HG03469 (cell line): ENCODE data around the gene LCP1.
"Not testable (repeated sequence)": the region's sequence is repeated elsewhere in the genome, so short reads cannot be mapped to it uniquely, and the experiment has no call there.

Experiments used
- ATAC-seq: cut with Tn5 transposase; IDR thresholded peaks from one replicate; pipeline ENCODE4 v1.9.1; 2021; ENCODE audit warnings: mild to moderate bottlenecking, moderate library complexity, moderate number of reproducible peaks; ENCODE audit not compliant: unreplicated experiment

Gene LCP1

DNA sequence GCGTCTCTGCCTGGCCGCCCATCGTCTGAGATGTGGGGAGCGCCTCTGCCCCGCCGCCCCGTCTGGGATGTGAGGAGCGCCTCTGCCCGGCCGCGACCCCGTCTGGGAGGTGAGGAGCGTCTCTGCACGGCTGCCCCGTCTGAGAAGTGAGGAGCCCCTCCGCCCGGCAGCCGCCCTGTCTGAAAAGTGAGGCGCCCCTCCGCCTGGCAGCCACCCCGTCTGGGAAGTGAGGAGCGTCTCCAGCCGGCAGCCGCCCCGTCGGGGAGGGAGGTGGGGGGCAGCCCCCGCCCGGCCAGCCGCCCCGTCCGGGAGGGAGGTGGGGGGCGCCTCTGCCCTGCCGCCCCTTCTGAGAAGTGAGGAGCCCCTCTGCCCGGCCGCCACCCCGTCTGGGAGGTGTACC lies 19.2 kb downstream of the LCP1 start:
- not testable (repeated sequence) for ATAC-seq

GRCh38 chr13:46160471-46161066 lies 21.4 kb downstream of the LCP1 start:
- ATAC-seq, result no peak

- no peak for ATAC-seq
These were observed 21.9 kb downstream of the LCP1 start for GRCh38 chr13:46160065-46160464.

DNA sequence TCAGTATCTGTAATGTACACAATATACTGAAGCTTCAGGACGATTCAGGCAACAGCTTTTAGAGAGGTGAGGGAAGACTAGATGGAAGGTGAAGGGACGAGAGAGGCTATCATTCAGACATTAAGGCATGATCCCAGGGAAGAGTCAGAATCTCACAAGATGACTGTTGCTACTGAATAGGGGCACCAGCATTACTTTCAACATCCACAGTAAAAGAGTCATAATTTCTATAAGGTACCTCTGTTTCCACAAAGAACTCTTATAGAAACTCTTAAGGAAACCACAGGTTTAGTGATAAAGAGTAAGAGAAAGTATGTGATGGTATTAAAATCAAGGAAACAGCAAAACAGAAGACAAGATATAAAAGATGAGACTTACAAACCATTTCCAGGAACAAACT lies 23.0 kb downstream of the LCP1 start:
- ATAC-seq, result no peak

DNA sequence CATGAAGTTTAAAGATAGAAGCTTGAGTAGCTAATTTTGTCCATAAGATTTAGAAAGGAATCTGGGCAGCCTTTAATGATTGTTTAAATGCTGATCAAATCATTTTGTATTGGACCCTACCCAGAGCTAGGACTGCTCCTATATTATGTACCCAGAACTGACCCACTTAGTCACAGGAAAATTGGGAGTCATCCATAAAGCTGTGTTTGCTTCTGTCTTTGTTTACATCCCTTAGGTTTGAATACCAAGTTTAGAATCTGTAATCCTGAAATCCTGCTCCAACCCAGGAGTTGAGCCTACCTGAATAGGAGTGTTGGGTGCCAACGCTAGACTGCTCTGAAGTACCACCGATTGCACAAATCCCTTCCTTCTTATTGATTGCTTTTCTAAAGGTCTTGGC lies 23.8 kb downstream of the LCP1 start:
- no peak for ATAC-seq

DNA sequence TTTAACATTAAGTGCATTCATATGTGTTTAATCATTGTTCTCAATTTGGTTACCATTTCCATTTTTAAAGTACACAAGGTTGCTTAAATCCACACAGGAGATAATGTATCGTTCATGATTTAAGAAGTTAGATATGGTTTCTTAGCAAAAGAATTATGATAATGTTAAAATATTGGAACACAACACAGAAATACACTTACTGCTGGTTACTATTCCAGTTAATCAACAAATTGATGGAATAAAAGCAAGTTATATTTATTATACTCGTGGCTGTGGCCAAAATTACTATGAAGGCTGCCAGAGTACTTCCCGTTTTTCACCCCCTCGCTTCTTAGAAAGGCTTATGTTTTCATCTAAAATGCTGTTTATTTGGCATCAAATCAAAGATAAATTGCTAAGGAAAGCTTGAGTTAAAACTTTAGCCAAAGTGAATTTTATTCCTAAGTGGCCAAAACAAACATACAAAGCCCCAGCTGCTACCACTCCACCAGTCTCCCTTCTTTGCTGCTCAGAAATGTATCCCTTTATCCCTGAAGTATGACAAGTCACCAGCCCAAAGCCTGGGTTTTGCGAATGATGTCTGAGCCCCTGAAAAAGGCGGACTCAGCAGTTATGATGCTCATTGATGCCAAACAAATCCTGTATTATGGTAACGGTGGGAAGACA lies 27.7 kb downstream of the LCP1 start:
- ATAC-seq, result no peak

DNA sequence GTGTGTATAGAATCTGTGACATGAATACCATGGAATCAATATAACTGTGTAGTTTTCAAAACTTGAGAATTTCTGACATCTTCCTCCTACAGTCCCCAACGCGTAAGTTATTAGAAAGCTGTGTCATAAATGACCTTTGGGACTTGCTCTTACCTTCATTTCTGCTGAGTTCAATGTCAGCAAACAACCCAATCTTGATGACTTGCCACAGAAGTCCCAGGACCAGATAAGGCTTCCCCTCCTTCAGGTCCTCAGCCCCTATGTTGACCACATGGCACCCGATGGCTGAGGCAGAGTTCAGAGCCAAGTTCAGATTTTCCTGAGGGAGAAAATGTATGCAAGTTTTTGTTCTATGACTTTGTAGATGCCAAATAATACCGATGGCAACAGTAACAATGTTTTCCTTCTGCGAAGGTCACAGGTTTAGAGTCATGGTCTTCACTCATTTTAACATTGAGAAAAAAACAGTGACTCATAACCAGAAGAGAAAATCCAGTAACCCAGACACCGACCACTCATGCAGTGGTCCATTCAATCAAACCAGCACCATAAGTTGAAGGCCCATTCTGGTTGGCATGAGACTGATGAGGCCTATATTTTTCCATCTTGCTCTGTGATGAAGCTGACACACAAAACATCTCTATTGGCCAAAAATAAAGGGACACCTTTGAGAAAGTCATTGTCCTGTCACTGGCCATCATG lies 29.2 kb downstream of the LCP1 start:
- no peak for ATAC-seq

DNA sequence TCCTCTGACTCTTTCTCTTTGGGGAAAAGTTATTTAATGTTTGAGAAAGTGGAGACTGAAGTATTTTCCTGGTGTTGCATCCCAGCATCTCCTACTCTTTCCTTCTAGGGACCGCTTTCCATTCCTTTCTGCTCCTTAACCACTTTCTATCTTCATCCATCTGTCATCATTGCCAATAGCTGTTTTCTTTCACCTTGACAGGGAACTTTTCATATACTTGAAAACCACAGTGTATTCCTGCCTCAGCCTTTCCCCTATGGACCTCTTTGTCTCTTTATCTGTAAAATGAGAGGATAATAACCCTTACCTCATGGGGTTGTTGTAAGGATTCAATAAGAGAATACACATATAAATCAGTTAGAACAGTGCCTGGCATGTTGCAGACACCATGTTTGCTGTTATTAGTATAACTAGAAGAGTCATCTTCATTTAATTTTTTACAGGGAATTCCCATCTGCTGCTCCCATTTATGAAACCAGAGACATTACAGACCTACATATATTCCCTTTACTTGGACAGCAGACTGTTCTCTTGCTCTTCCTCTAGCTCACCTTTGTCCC lies 31.8 kb downstream of the LCP1 start:
- ATAC-seq, result no peak

DNA sequence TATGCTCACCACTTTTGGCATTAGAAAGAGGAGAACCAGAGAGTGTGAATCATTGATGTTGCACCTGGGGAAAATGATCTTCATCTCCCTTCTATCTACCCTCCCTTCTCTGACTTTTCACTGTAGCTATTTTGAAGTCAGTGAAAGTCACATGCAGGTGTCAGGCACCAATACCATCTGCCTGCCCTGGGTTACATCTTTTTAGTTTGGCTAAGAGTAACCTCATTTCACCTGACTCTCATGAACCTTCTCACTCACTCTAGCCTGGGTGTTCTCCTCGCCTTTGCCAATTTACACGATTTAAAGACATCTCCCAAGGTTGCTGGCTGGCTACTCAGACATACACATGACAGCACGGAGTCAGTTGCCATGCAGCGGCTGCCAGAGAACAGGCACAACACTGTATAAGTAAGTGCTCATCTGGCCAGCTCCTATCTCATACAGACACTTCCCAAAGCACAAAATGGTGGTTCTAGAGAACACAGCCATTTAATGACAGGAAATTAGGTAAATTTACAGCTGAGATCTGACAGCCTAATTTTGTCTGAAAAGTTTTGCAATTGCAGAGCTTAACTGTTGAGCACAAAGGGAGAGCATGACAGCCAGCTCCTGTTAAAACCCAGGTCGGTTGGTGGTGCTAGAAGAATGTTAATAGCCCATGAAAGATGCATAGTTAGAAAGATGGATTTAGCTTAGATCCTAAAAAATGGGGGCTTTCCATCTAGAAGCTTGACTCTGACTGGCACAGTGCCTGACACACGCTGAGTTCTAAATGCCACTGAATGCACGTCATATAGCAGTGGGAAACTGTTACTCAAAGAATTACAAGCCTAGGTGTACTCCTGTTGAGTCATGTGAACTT lies 32.5 kb downstream of the LCP1 start:
- ATAC-seq, result no peak

- no peak for ATAC-seq
These were observed 35.1 kb downstream of the LCP1 start for GRCh38 chr13:46146898-46147297.

DNA sequence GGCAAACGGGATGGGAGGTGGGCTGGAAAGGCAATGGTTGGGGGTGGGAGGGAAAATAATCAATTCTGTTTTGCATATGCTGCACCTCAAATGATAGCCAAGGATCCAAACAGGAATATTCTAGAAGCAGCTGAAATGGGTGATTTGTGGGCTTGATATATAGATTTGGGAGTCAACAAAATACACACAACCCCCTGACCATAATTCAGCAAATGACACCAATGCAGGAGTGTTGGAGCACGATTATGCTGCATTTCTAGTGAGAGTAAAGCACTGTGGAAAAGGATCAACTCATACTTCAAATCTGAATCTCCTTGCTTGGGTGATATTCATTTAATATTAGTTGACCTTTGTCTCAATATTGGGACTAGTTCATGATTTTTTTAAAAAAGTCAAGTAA lies 36.0 kb downstream of the LCP1 start:
- no peak for ATAC-seq

DNA sequence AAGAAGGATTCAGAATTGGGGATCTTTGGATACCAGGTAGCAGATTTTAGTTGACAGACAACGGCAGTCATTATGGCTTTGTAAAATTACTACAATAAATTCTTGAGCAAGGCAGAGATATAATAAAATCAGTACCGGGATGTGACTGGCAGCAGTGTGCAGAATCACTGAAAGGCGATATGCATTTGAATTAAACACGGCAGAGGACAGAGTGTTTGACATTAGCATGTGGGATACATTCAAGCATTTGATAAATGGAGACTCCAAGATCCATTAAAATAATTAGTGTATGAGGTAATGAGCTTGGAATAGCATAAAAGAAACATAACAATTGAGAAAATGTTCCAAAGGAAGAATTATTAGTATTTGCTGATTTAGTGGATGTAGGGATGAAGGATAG lies 36.8 kb downstream of the LCP1 start:
- ATAC-seq, result no peak

DNA sequence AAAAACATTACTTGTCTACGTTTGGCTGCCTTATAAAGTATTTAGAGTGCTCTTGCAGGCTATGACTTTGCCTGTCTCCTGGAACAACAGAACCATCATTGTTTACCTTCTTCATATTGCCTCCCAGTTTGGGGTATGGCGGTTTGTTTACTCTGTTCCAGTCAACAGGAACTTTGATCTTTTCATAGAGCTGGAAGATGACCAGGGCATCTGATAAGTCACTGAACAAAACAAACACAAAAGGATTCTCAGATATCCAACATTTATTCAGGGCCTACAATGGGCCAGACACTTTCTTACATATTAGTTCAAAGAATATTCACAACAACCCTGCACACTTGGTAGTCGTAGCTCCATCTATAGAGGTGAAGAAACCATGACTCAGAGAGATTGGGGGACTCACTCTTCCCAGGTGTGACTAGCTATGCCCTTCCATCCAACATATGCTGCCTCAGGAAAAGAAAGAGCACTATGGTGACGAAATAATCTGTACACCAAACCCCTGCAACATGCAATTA lies 38.7 kb downstream of the LCP1 start:
- ATAC-seq, result no peak

GRCh38 chr13:46142776-46143175 lies 39.2 kb downstream of the LCP1 start:
- no peak for ATAC-seq

- no peak for ATAC-seq
These were observed 41.9 kb downstream of the LCP1 start for GRCh38 chr13:46140044-46140443.

DNA sequence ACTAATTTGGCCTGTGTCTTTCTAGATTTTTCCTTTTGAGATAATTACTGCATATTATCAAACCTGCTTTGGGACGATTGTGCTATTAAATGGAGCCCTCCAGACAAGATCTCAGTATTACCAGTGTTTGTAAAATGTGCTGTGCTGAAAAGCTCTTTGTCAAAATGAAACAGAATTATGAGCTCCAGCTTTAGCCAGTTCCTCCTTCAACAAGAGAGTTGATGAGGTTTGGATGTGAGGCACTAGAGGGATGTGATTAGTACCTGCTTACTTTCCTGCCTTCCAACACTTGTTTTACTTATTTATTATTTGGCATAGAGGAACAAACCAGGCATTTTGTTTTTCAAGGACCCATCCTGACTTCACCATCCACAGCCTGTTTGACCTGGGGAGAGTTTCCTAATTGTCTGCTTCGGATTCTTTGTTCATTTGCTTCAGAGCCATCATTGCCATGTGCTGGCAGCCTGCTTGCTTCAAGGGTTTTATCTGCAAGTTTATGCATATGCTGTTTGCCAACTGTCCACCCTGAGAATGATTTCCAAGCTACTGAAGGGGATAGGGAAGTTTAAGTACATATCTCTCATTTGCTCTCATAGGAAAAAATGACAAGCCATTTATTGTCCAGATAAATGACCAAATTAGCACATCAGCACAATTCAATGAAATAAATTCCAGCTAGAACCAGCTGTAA lies 44.2 kb downstream of the LCP1 start:
- no peak for ATAC-seq

DNA sequence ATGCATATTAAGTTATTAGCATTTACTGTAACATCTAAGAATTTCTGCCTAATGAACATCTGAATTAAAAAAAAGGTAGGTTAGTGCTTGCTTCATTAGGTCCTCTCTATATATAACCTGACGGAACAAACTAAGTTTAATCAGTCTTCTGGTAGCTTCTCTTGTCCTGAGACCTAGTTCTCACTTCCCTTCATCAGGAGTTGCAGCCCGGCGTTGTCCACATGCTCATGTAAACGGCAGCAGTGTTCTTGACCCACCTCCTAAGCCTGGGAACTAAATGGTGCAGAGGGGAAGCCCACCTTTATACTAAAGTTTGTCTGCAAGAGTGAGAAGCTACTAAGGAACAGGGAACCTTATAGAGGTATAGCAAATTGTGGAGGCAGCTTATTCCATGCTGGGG lies 45.3 kb downstream of the LCP1 start:
- no peak for ATAC-seq

GRCh38 chr13:46134961-46135522 lies 46.9 kb downstream of the LCP1 start:
- no peak for ATAC-seq

- ATAC-seq, result no peak
These were observed 47.5 kb downstream of the LCP1 start for GRCh38 chr13:46134494-46134893.

DNA sequence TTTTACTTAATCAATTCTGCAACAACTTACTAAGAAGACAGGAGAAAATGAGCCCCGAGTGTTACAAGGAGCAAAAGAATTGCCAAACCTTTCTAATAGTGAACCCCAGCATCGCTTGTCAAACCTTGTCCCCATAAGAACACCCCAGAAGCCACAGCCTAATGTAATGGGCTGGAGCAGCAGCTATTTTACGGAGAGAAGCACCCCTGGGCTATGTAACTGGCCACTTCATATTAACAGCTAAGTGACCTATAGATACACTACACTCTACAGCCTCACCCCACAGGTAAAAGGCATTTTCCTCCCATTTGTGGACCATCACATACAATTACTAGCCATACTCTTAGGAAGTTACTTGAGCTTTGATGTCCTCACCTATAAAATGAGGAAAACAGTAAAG lies 49.9 kb downstream of the LCP1 start:
- no peak for ATAC-seq
